ENCODE results near the gene SFSWAP. TPM values are rescaled to one million over a fixed set of nuclear protein-coding genes. Genes with fewer than 3 reads are reported as not detected.

Gene SFSWAP
- total and polyA plus RNA-seq, 2 of the 13 experiments (the other 11 are each of a cell fraction or from before 2014, with no cell fraction given): 17.1 to 27.7 TPM

DNA sequence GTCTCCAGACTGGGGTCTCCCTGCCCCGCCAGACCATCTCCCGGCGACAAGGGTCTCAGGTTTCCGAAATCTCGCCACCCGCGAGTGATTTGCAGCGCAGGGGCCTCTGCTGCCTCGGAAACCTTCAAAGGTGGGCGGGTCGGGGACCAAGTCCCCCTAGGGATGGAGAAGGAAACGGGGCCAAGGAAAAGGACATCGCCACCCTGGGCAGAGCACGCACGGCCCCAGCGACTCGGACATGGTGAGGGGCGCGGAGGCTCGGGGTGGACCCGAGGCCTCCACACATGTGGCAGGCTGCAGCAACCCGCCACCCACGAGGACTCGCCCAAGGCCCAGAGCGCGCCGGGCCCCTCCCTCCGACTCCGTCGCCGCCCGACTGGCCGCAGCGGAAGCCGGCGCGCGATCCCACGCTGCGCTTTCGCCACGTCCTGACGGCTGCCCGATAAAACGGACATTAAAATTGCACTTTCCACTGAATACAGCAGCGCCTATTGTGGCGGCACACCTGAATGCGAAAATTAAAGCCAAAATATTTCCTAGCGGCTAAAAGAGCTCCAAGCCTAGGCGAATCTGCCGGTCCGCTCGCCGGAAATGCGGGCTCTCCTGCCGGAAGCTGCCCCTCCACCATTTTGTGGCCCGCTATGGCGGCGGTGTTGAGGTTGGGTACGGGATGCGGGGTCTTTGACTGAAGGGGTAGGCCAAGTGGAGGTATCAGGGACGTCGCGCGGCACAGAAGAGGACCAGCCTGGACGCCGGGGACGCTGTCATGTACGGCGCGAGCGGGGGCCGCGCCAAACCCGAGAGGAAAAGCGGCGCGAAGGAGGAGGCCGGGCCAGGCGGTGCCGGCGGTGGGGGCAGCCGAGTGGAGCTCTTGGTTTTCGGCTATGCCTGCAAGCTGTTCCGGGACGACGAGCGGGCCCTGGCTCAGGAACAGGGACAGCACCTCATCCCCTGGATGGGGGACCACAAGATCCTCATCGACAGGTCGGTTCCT, at the start of gene SFSWAP (continued):
- TF ChIP-seq, protein P1, sequence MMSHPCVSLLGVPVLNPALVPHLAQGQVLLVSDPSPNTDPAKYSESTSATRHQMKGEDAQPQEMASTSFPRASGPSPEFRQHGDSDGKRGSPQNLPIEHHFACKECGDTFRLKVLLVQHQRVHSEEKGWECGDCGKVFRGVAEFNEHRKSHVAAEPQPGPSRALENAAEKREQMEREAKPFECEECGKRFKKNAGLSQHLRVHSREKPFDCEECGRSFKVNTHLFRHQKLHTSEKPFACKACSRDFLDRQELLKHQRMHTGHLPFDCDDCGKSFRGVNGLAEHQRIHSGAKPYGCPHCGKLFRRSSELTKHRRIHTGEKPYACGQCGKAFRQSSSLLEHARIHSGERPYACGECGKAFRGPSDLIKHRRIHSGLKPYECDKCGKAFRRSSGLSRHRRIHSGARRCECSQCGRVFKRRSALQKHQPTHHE (CRISPR knock-in tag; IDR thresholded peaks at IDR 0.05; ENCODE audit: borderline replicate concordance): no peak; the same call in 1 of the 2 replicates
- TF ChIP-seq NFATC3 (CRISPR knock-in tag; IDR thresholded peaks at IDR 0.05) (peak; percentile 26; the same call in 1 of the 2 replicates), GFI1 (CRISPR knock-in tag; IDR thresholded peaks at IDR 0.05; ENCODE audit: borderline replicate concordance) (peak; percentile 25; the same call in 1 of the 2 replicates), TRIM24 (CRISPR knock-in tag; IDR thresholded peaks at IDR 0.05) (no peak), HDAC6 (IDR thresholded peaks at IDR 0.05; ENCODE audit: low read depth, low read length) (no peak), EHMT2 (IDR thresholded peaks at IDR 0.05; ENCODE audit: borderline replicate concordance, low read depth, low read length) (peak; percentile 98), MZF1 (CRISPR knock-in tag; IDR thresholded peaks at IDR 0.05; ENCODE audit: borderline replicate concordance) (no peak), ISX (CRISPR knock-in tag; conservative IDR thresholded peaks at IDR 0.05) (peak; percentile 42; the same call in 1 of the 2 replicates), PAXIP1 (CRISPR knock-in tag; conservative IDR thresholded peaks at IDR 0.05) (peak; percentile 53; the same call in 1 of the 2 replicates), SAP130 (CRISPR knock-in tag; IDR thresholded peaks at IDR 0.05; ENCODE audit: low read depth) (peak; percentile 67), SRSF1 (optimal IDR thresholded peaks at IDR 0.05; ENCODE audit: low read depth, low read length) (peak; percentile 87), SP4 (CRISPR knock-in tag; IDR thresholded peaks at IDR 0.05) (peak; percentile 72), SMC3 (IDR thresholded peaks at IDR 0.05; ENCODE audit: low read length) (no peak), ZBTB14 (CRISPR knock-in tag; IDR thresholded peaks at IDR 0.05) (peak; percentile 51; the same call in 1 of the 2 replicates), MTA1 (CRISPR knock-in tag; IDR thresholded peaks at IDR 0.05; ENCODE audit: borderline replicate concordance) (no peak), ZNF230 (CRISPR knock-in tag; IDR thresholded peaks at IDR 0.05) (0 out of 2 replicates have a peak, but pooled peaks have one; percentile 81), ZNF724P (CRISPR knock-in tag; IDR thresholded peaks at IDR 0.05; ENCODE audit: borderline replicate concordance) (0 out of 2 replicates have a peak, but pooled peaks have one; percentile 9), ZNF282 (IDR thresholded peaks at IDR 0.05; ENCODE audit: partially characterized antibody) (no peak), KDM2A (CRISPR knock-in tag; IDR thresholded peaks at IDR 0.05; ENCODE audit: borderline replicate concordance, low read depth) (peak; percentile 97)
- TF ChIP-seq, protein P2, sequence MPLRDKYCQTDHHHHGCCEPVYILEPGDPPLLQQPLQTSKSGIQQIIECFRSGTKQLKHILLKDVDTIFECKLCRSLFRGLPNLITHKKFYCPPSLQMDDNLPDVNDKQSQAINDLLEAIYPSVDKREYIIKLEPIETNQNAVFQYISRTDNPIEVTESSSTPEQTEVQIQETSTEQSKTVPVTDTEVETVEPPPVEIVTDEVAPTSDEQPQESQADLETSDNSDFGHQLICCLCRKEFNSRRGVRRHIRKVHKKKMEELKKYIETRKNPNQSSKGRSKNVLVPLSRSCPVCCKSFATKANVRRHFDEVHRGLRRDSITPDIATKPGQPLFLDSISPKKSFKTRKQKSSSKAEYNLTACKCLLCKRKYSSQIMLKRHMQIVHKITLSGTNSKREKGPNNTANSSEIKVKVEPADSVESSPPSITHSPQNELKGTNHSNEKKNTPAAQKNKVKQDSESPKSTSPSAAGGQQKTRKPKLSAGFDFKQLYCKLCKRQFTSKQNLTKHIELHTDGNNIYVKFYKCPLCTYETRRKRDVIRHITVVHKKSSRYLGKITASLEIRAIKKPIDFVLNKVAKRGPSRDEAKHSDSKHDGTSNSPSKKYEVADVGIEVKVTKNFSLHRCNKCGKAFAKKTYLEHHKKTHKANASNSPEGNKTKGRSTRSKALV (CRISPR knock-in tag; IDR thresholded peaks at IDR 0.05): peak; percentile 85
